IMR-90 (cell line): ENCODE data around the gene CDH22. TPM values are rescaled to one million over a fixed set of nuclear protein-coding genes. Genes with fewer than 3 reads are reported as not detected.

ENCODE experiments used
- ATAC-seq: fragments of 200-7000 bp; cut with Tn5 transposase; 2 replicates; pipeline ENCODE4 v1.9.1; 2020; ENCODE audit warnings: low read depth, mild to moderate bottlenecking, moderate library complexity
- BruUV-seq: library from RNA; stranded (reverse); fragments of 400-500 nt; replicated peaks from 2 replicates; lab custom pipeline; 2021; lab: Mats Ljungman, UMichigan
- CTCF ChIA-PET: fragments of 300-600 bp; formaldehyde crosslinking; extraction: SDS; loops from one replicate; lab custom pipeline; 2021; ENCODE audit warnings: antibody characterized with exemption; lab: Yijun Ruan, JAX
- POLR2A ChIA-PET: fragments of 300-600 bp; sonication (Branson Sonifier 250); formaldehyde crosslinking; loops from one replicate; lab custom pipeline; 2022; ENCODE audit warnings: antibody characterized with exemption; ENCODE audit not compliant: unreplicated experiment; lab: Charles Lee
- DNase-seq: peaks from one replicate; pipeline ENCODE4 v3.0.0; 2013
- H2AFZ ChIP-seq: replicated peaks from 2 replicates; pipeline ENCODE3; 2013; ENCODE audit warnings: low read length, mild to moderate bottlenecking; ENCODE audit not compliant: poor library complexity
- H2AK5ac ChIP-seq: 2 replicates; pipeline ENCODE4 v1.6.1; 2013; ENCODE audit warnings: low read depth, low read length, inconsistent platforms
- H2AK9ac ChIP-seq: replicated peaks from 2 replicates; pipeline ENCODE3; 2013; ENCODE audit warnings: mild to moderate bottlenecking, low read depth, low read length, moderate library complexity; ENCODE audit not compliant: poor library complexity
- H2BK120ac ChIP-seq: 2 replicates; pipeline ENCODE4 v1.6.1; 2013; ENCODE audit warnings: low read depth, low read length, inconsistent platforms
- H2BK15ac ChIP-seq: 3 replicates; pipeline ENCODE4 v1.6.1; 2013; ENCODE audit warnings: low read depth, low read length, inconsistent platforms
- H2BK20ac ChIP-seq: 2 replicates; pipeline ENCODE4 v1.6.1; 2013; ENCODE audit warnings: low read depth, mild to moderate bottlenecking, inconsistent platforms, low read length, moderate library complexity
- H2BK5ac ChIP-seq: 2 replicates; pipeline ENCODE4 v1.6.1; 2013; ENCODE audit warnings: mild to moderate bottlenecking, low read depth, low read length, inconsistent platforms; ENCODE audit not compliant: poor library complexity, severe bottlenecking
- H3K14ac ChIP-seq: replicated peaks from 2 replicates; pipeline ENCODE4 v1.6.1; 2013; ENCODE audit warnings: low read depth, low read length, inconsistent platforms
- H3K18ac ChIP-seq: 2 replicates; pipeline ENCODE4 v1.6.1; 2013; ENCODE audit warnings: low read depth, low read length, control low read depth
- H3K23ac ChIP-seq: 2 replicates; pipeline ENCODE4 v1.6.1; 2013; ENCODE audit warnings: low read depth, low read length, inconsistent platforms
- H3K27ac ChIP-seq: 2 replicates; pipeline ENCODE4 v1.5.1; 2013; ENCODE audit warnings: mild to moderate bottlenecking, control low read depth, low read length; ENCODE audit not compliant: insufficient read depth
- H3K27me3 ChIP-seq: 2 replicates; pipeline ENCODE4 v1.6.1; 2013; ENCODE audit warnings: low read length; ENCODE audit not compliant: control insufficient read depth, insufficient read depth
- H3K36me3 ChIP-seq: 2 replicates; pipeline ENCODE4 v1.6.1; 2013; ENCODE audit warnings: low read length, mixed read lengths; ENCODE audit not compliant: control insufficient read depth, insufficient read depth
- H3K4ac ChIP-seq: 2 replicates; pipeline ENCODE4 v1.6.1; 2013; ENCODE audit warnings: low read depth, low read length, inconsistent platforms
- H3K4me1 ChIP-seq: 2 replicates; pipeline ENCODE4 v1.6.1; 2013; ENCODE audit warnings: low read length, mixed read lengths; ENCODE audit not compliant: control insufficient read depth, insufficient read depth
- H3K4me2 ChIP-seq: 2 replicates; pipeline ENCODE4 v1.6.1; 2013; ENCODE audit warnings: low read depth, mild to moderate bottlenecking, control low read depth, low read length, moderate library complexity
- H3K4me3 ChIP-seq: 2 replicates; pipeline ENCODE4 v1.5.1; 2013; ENCODE audit warnings: low read depth, mild to moderate bottlenecking, control low read depth, low read length, moderate library complexity; ENCODE audit not compliant: insufficient read depth
- H3K56ac ChIP-seq: 2 replicates; pipeline ENCODE4 v1.6.1; 2013; ENCODE audit warnings: low read length, inconsistent platforms; ENCODE audit not compliant: insufficient read depth; ENCODE audit errors: extremely low read depth
- H3K79me1 ChIP-seq, 2 experiments: 2 replicates each; pipeline ENCODE4 v1.6.1; 2013; ENCODE audit warnings: low read length in 2 of 2, inconsistent platforms in 1 of 2, low read depth in 1 of 2
- H3K9ac ChIP-seq: 2 replicates; pipeline ENCODE4 v1.6.1; 2013; ENCODE audit warnings: low read depth, low read length, control low read depth
- H3K9me1 ChIP-seq: 2 replicates; pipeline ENCODE4 v1.6.1; 2013; ENCODE audit warnings: low read length, inconsistent platforms; ENCODE audit not compliant: insufficient read depth
- H3K9me3 ChIP-seq: 2 replicates; pipeline ENCODE4 v1.6.1; 2013; ENCODE audit warnings: low read length; ENCODE audit not compliant: control insufficient read depth, insufficient read depth
- H4K20me1 ChIP-seq: 2 replicates; pipeline ENCODE4 v1.6.1; 2013; ENCODE audit warnings: low read length, inconsistent platforms; ENCODE audit not compliant: insufficient read depth
- H4K5ac ChIP-seq: 2 replicates; pipeline ENCODE4 v1.6.1; 2013; ENCODE audit warnings: mild to moderate bottlenecking, low read depth, low read length, control low read depth
- H4K8ac ChIP-seq, 2 experiments: 2 replicates each; pipeline ENCODE4 v1.6.1; 2013; ENCODE audit warnings: low read depth in 2 of 2, low read length in 2 of 2, control low read depth in 1 of 2, inconsistent platforms in 1 of 2
- H4K91ac ChIP-seq: 2 replicates; pipeline ENCODE4 v1.6.1; 2013; ENCODE audit warnings: low read depth, low read length, inconsistent platforms; ENCODE audit not compliant: insufficient read depth
- BHLHE40 ChIP-seq: fragments of 150-350 bp; IDR thresholded peaks from 2 replicates; pipeline ENCODE4 v1.6.1; 2016; ENCODE audit warnings: mild to moderate bottlenecking, low read depth, low read length
- CEBPB ChIP-seq: IDR thresholded peaks from 2 replicates; pipeline ENCODE4 v1.6.1; 2012; ENCODE audit warnings: low read depth, low read length, improper control_type of control experiment
- CTCF ChIP-seq: conservative IDR thresholded peaks from 2 replicates; pipeline ENCODE4 v1.5.1; 2012; ENCODE audit warnings: mild to moderate bottlenecking, low read depth, low read length, improper control_type of control experiment
- ELK1 ChIP-seq: fragments of 150-350 bp; IDR thresholded peaks from 2 replicates; pipeline ENCODE4 v1.6.1; 2016; ENCODE audit warnings: low read depth, mild to moderate bottlenecking, low read length, moderate library complexity, borderline replicate concordance
- FOS ChIP-seq: fragments of 150-350 bp; IDR thresholded peaks from 2 replicates; pipeline ENCODE4 v1.6.1; 2016; ENCODE audit warnings: low read depth, low read length
- MAFK ChIP-seq: IDR thresholded peaks from 2 replicates; pipeline ENCODE4 v1.6.1; 2012; ENCODE audit warnings: low read depth, low read length, improper control_type of control experiment
- MAZ ChIP-seq: IDR thresholded peaks from 2 replicates; pipeline ENCODE4 v1.6.1; 2012; ENCODE audit warnings: low read depth, mild to moderate bottlenecking, low read length, improper control_type of control experiment, moderate library complexity, borderline replicate concordance
- NFE2L2 ChIP-seq: fragments of 150-350 bp; IDR thresholded peaks from 2 replicates; pipeline ENCODE4 v1.6.1; 2016; ENCODE audit warnings: low read depth, mild to moderate bottlenecking, low read length
- RAD21 ChIP-seq: IDR thresholded peaks from 2 replicates; pipeline ENCODE4 v1.6.1; 2012; ENCODE audit warnings: low read length, improper control_type of control experiment
- RCOR1 ChIP-seq: IDR thresholded peaks from 2 replicates; pipeline ENCODE4 v1.6.1; 2012; ENCODE audit warnings: mild to moderate bottlenecking, low read length, improper control_type of control experiment; ENCODE audit not compliant: insufficient replicate concordance
- RFX5 ChIP-seq: IDR thresholded peaks from 2 replicates; pipeline ENCODE4 v1.8.0; 2012; ENCODE audit warnings: low read depth, mild to moderate bottlenecking, low read length, moderate library complexity
- SMC3 ChIP-seq: fragments of 150-350 bp; IDR thresholded peaks from 2 replicates; pipeline ENCODE4 v1.6.1; 2016; ENCODE audit warnings: low read depth, mild to moderate bottlenecking, antibody characterized with exemption, low read length, moderate library complexity
- WGBS, 2 experiments: methylation state at CpG; one replicate each; pipeline versions ENCODE4 v1.1.5 to v1.1.7; 2013; ENCODE audit warnings: missing lambda C conversion rate in 2 of 2; ENCODE audit not compliant: insufficient read length in 1 of 2; ENCODE audit errors: extremely low coverage in 2 of 2; 5-methylcytosine and 5-hydroxymethylcytosine counted together
- dilution Hi-C: fragments of 300-500 bp; cut with HindIII; formaldehyde crosslinking; loops from one replicate; pipeline ENCODE4 v1.14.3; 2018; ENCODE audit warnings: low sequenced_read_pairs; ENCODE audit not compliant: unreplicated experiment
- in situ Hi-C: fragments of 300-500 bp; cut with MboI; formaldehyde crosslinking; loops from 3 replicates; pipeline ENCODE4 v1.14.3; 2019; ENCODE audit warnings: low sequenced_read_pairs, inconsistent platforms, mixed read lengths
- intact Hi-C: fragments of 100-400 bp; cut with micrococcal nuclease; formaldehyde crosslinking; loops from 2 replicates; pipeline ENCODE4 v1.10.0; 2022
- polyA plus RNA-seq, 3 experiments: library from polyadenylated mRNA; depleted of rRNA; stranded (reverse); fragments of >200 nt; gene quantifications; 2 replicates each; pipeline ENCODE4 v1.2.3, GENCODE V29; 2012; ENCODE audit warnings: low replicate concordance in 1 of 3
- total RNA-seq: library from RNA; depleted of rRNA; stranded (reverse); fragments of >200 nt; gene quantifications from 2 replicates; pipeline ENCODE4 v1.2.3, GENCODE V29; 2012
- TF ChIP-seq, protein P1 (sequence below): fragments of 150-350 bp; IDR thresholded peaks from 2 replicates; pipeline ENCODE4 v1.6.1; 2017; ENCODE audit warnings: mild to moderate bottlenecking, antibody characterized with exemption, low read length, low read depth

CDH22 gene
- total and polyA plus RNA-seq, 2 of the 4 experiments (the other 2 are of a cell fraction), result not detected

GRCh38 chr20:46251211-46251673 is 57.1 kb downstream of the CDH22 start:
- Histone ChIP-seq H3K9me3 (peaks cover 2% of the 10 kb centered on the region; the same call in 1 of the 2 replicates), H3K9me1 (no peaks in the 10 kb centered on the region), H3K27ac (no peak overlapping the region), H2AK5ac (no peak overlapping the region), H3K4me2 (no peak overlapping the region), H2BK15ac (no peak overlapping the region), H3K9ac (no peak overlapping the region), H3K27me3 (peaks cover 54% of the 10 kb centered on the region), H3K14ac (no peak overlapping the region), H3K56ac (no peak overlapping the region), H4K20me1 (no peaks in the 10 kb centered on the region), H4K91ac (no peak overlapping the region), H3K4me1 (no peaks in the 10 kb centered on the region), H3K36me3 (no peaks in the 10 kb centered on the region), H3K4me3 (no peak overlapping the region), H2BK5ac (no peak overlapping the region), H4K8ac (no peak overlapping the region), H3K4ac (no peak overlapping the region), H3K79me1 (no peaks in the 10 kb centered on the region), H3K23ac (no peak overlapping the region), H2BK20ac (no peak overlapping the region), H2BK120ac (no peak overlapping the region), H2AK9ac (no peak overlapping the region), H4K5ac (no peak overlapping the region), H3K18ac (no peak overlapping the region), H2AFZ (no peak overlapping the region)
- dilution Hi-C loops, result no loop called here
- TF ChIP-seq NFE2L2 (no peak), RCOR1 (no peak), FOS (no peak), RFX5 (no peak), MAZ (no peak), SMC3 (no peak), CTCF (no peak), CEBPB (no peak), BHLHE40 (no peak), MAFK (no peak), RAD21 (no peak), ELK1 (no peak)
- TF ChIP-seq, protein P1, sequence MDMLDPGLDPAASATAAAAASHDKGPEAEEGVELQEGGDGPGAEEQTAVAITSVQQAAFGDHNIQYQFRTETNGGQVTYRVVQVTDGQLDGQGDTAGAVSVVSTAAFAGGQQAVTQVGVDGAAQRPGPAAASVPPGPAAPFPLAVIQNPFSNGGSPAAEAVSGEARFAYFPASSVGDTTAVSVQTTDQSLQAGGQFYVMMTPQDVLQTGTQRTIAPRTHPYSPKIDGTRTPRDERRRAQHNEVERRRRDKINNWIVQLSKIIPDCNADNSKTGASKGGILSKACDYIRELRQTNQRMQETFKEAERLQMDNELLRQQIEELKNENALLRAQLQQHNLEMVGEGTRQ, result no peak
- CTCF ChIA-PET, result no interaction called here
- WGBS, 2 experiments, result 0% methylated on average over 15 of the region's 56 CpGs; no CpG with 5 or more reads in 1 of the 2 experiments
- no peak for DNase-seq
- in situ Hi-C loops, result no loop called here
- POLR2A ChIA-PET, result no interaction called here
- no TSS peak for BruUV-seq
- intact Hi-C loops, result no loop called here
- no peak for ATAC-seq
